Urothelium cell line (cell line): Measurements from ENCODE around the gene LHX5.

ENCODE experiments used
- DNase-seq: peaks from one replicate; pipeline ENCODE4 v3.0.0; 2011; ENCODE audit warnings: low spot score, mixed read lengths
- FAIRE-seq: peaks from 2 replicates; lab custom pipeline; 2011; peaks lifted over from hg19 to GRCh38; lab: Jason Lieb, UNC

Gene LHX5

GRCh38 chr12:113443030-113443539 lies 28.6 kb downstream of the LHX5 start:
- FAIRE-seq: no peak
- no peak for DNase-seq

GRCh38 chr12:113440947-113441782 lies 30.5 kb downstream of the LHX5 start:
- no peak for DNase-seq
- FAIRE-seq: no peak

- DNase-seq: no peak
- no peak for FAIRE-seq
These were observed 31.3 kb downstream of the LHX5 start for GRCh38 chr12:113440336-113440735.

GRCh38 chr12:113439606-113440030 lies 32.1 kb downstream of the LHX5 start:
- no peak for FAIRE-seq

GRCh38 chr12:113439301-113439597 lies 32.4 kb downstream of the LHX5 start:
- FAIRE-seq (no peak), DNase-seq (no peak)

More at GRCh38 chr12:113439606-113440030, 32.1 kb downstream of the LHX5 start:
- DNase-seq: peak; percentile 65

GRCh38 chr12:113438523-113439300 lies 33.0 kb downstream of the LHX5 start:
- peak; percentile 42 for FAIRE-seq
- DNase-seq: no peak

GRCh38 chr12:113437729-113438100 lies 34.0 kb downstream of the LHX5 start:
- FAIRE-seq (no peak), DNase-seq (no peak)

- FAIRE-seq (peak; percentile 74), DNase-seq (no peak)
These were observed 34.5 kb downstream of the LHX5 start for GRCh38 chr12:113436993-113437728.

- FAIRE-seq (no peak), DNase-seq (no peak)
These were observed 35.1 kb downstream of the LHX5 start for GRCh38 chr12:113436586-113436985.

GRCh38 chr12:113435367-113435766 lies 36.3 kb downstream of the LHX5 start:
- no peak for DNase-seq
- FAIRE-seq: no peak

GRCh38 chr12:113432986-113433385 lies 38.7 kb downstream of the LHX5 start:
- DNase-seq: no peak
- no peak for FAIRE-seq

GRCh38 chr12:113428482-113428881 lies 43.2 kb downstream of the LHX5 start:
- no peak for FAIRE-seq

GRCh38 chr12:113427882-113428281 lies 43.8 kb downstream of the LHX5 start:
- no peak for FAIRE-seq
- no peak for DNase-seq

More at GRCh38 chr12:113428482-113428881, 43.2 kb downstream of the LHX5 start:
- no peak for DNase-seq

- FAIRE-seq (no peak), DNase-seq (no peak)
These were observed 45.7 kb downstream of the LHX5 start for GRCh38 chr12:113425960-113426453.

GRCh38 chr12:113424915-113425823 lies 46.5 kb downstream of the LHX5 start:
- FAIRE-seq: no peak
- DNase-seq: peak; percentile 39

GRCh38 chr12:113424456-113424855 lies 47.2 kb downstream of the LHX5 start:
- FAIRE-seq (no peak), DNase-seq (no peak)

- FAIRE-seq: no peak
- no peak for DNase-seq
These were observed 48.6 kb downstream of the LHX5 start for GRCh38 chr12:113422886-113423669.

- no peak for FAIRE-seq
- peak; percentile 92 for DNase-seq
These were observed 49.4 kb downstream of the LHX5 start, which contains the start of gene SDSL for GRCh38 chr12:113422030-113422885. Gene SDSL (plus strand): TSS chr12:113422380. CDS start chr12:113427983, 5,603 bp downstream.
